Neutrophil (primary cell): ENCODE measurements around the gene SCRN1.

Source experiments
- H3K27ac ChIP-seq: fragments of 200-600 bp; sonication (generic); 2 replicates; pipeline ENCODE4 v1.5.1; 2016; ENCODE audit warnings: mild to moderate bottlenecking, moderate library complexity
- H3K27me3 ChIP-seq: fragments of 200-600 bp; sonication (generic); 2 replicates; pipeline ENCODE4 v1.6.0; 2016; ENCODE audit warnings: mild to moderate bottlenecking
- H3K36me3 ChIP-seq: fragments of 200-600 bp; sonication (generic); 2 replicates; pipeline ENCODE4 v1.5.1; 2017
- H3K4me1 ChIP-seq, 2 experiments: fragments of 200-600 bp in 1 of 2; sonication (generic) in 1 of 2; 1 replicate in 1 of 2; 2 replicates in 1 of 2; pipeline versions ENCODE4 v1.5.1 to v1.6.1; 2013 to 2016; ENCODE audit warnings: low read depth in 1 of 2, low read length in 1 of 2, mild to moderate bottlenecking in 1 of 2, moderate library complexity in 1 of 2; ENCODE audit not compliant: control insufficient read depth in 1 of 2, insufficient read depth in 1 of 2
- H3K4me3 ChIP-seq, 2 experiments: fragments of 200-600 bp in 1 of 2; sonication (generic) in 1 of 2; 1 replicate in 1 of 2; 2 replicates in 1 of 2; pipeline ENCODE4 v1.5.1; 2013 to 2016; ENCODE audit warnings: low read depth in 1 of 2, low read length in 1 of 2, mild to moderate bottlenecking in 1 of 2, moderate library complexity in 1 of 2
- H3K9me3 ChIP-seq: fragments of 200-600 bp; sonication (generic); 2 replicates; pipeline ENCODE4 v1.5.1; 2016
- TF ChIP-seq, protein P1 (sequence below): fragments of 200-600 bp; sonication (generic); IDR thresholded peaks from 2 replicates; pipeline ENCODE4 v1.5.1; 2016; ENCODE audit warnings: antibody characterized with exemption

Gene SCRN1

DNA sequence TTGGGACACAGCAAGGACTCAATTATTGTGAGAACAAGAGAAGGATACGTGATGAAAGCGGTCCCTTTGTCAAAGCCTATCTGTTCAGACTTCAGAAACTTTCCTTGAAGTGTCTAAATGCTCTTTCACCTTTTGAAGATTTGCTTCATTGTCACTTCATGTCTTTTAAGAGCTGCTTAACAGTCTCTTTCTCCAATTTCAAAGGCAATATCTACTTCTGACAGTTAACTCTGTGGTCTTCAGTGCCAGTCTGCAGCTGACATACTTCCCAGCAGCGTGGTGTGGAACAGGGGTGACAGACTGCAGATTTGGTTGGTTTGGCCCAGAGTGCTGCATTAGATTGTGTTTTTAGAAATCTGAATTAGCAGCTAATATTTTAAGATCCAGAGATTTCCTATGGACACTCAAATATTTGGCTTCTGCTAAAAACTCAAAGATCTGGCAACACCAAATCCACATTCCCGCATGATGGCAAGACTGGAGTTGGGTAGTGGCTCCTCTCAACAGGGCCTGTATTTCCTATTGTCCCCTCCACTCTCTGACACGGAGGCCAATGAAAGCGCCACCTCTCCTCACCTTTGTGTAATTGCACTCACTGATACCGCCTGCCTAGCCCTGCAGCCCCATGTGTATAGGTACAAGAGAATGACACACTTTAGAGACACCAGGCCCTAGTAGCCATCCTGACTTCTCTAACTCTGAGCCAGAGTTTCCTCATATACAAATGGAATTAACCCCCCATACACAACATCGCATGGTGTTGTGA lies 11.5 kb downstream of the SCRN1 start:
- no peaks in the 10 kb centered on the region for H3K9me3 ChIP-seq
- H3K4me1 ChIP-seq = peaks cover 0 to 5% of the 10 kb centered on the region in 2 experiments
- TF ChIP-seq, protein P1, sequence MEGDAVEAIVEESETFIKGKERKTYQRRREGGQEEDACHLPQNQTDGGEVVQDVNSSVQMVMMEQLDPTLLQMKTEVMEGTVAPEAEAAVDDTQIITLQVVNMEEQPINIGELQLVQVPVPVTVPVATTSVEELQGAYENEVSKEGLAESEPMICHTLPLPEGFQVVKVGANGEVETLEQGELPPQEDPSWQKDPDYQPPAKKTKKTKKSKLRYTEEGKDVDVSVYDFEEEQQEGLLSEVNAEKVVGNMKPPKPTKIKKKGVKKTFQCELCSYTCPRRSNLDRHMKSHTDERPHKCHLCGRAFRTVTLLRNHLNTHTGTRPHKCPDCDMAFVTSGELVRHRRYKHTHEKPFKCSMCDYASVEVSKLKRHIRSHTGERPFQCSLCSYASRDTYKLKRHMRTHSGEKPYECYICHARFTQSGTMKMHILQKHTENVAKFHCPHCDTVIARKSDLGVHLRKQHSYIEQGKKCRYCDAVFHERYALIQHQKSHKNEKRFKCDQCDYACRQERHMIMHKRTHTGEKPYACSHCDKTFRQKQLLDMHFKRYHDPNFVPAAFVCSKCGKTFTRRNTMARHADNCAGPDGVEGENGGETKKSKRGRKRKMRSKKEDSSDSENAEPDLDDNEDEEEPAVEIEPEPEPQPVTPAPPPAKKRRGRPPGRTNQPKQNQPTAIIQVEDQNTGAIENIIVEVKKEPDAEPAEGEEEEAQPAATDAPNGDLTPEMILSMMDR = no peak
- no peak overlapping the region for H3K4me3 ChIP-seq
- H3K27me3 ChIP-seq = no peaks in the 10 kb centered on the region
- no peak overlapping the region for H3K27ac ChIP-seq
- no peaks in the 10 kb centered on the region for H3K36me3 ChIP-seq

DNA sequence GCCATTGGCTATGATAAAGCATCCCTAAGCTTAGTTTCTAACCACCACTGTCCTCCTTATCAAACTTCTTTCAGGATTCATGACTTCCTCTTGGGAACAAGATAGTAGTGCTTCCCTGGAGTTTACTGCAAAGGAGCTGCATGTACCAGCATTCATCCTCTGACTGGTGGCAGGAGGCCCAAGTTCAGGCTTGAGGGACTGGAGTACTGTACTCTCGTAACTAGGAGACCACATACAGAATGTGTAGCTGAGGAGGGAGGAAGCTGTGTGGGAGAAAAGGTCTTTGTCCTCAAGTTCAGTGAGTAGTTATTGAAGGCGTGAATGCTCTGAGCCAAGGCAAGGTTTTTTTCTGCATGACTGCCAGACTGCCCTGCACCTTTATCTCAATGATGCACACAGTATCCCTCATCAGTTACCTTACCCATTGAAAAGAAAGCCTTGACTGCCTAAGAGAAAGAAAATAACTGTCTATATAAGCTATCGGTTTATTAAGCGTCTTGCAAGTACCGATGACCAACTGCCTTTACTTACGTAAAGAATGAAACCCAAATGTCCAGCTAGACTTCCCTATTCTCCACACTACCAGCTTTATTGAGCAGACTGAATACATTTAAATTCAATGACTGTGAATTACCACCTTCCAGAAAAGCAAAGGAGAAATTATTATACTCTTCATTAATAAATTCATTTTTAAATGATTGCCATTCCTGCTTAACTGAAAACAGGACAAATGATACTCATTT lies 12.8 kb downstream of the SCRN1 start:
- no peak overlapping the region for H3K27ac ChIP-seq
- H3K4me1 ChIP-seq = peaks cover 0 to 5% of the 10 kb centered on the region in 2 experiments
- TF ChIP-seq, protein P1 = no peak
- no peak overlapping the region for H3K4me3 ChIP-seq
- no peaks in the 10 kb centered on the region for H3K36me3 ChIP-seq
- H3K9me3 ChIP-seq = no peaks in the 10 kb centered on the region
- H3K27me3 ChIP-seq = no peaks in the 10 kb centered on the region

- H3K36me3 ChIP-seq = no peaks in the 10 kb centered on the region
- H3K4me3 ChIP-seq = no peak overlapping the region
- H3K9me3 ChIP-seq = no peaks in the 10 kb centered on the region
- H3K27me3 ChIP-seq = no peaks in the 10 kb centered on the region
- no peak overlapping the region for H3K27ac ChIP-seq
- peaks cover 0 to 5% of the 10 kb centered on the region in 2 experiments for H3K4me1 ChIP-seq
- TF ChIP-seq, protein P1 = no peak
Observed at GRCh38 chr7:29976266-29976665, 13.3 kb downstream of the SCRN1 start.

- H3K4me1 ChIP-seq = peaks cover 0 to 5% of the 10 kb centered on the region in 2 experiments
- H3K9me3 ChIP-seq = no peaks in the 10 kb centered on the region
- TF ChIP-seq, protein P1 = no peak
- H3K27me3 ChIP-seq = no peaks in the 10 kb centered on the region
- no peak overlapping the region for H3K27ac ChIP-seq
- H3K4me3 ChIP-seq = no peak overlapping the region
- no peaks in the 10 kb centered on the region for H3K36me3 ChIP-seq
Observed at GRCh38 chr7:29975561-29975960, 14.0 kb downstream of the SCRN1 start.

DNA sequence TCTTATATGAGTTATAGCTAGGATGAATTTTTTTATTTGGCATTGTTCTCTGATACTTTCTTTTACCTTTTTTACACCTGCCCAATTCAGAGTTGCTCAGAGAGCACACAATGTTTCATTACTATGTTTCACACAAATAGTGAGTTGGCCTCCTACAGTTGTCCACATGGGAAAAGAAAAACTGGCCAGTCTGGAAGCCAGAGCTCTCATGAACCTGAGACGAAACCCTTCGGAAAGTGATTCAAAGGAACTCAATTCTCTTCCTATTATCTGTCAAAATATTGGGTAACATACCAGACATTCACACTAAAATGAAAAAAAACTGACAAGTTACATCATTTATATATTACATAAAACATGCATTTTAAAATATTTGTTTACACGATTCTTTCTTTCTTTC lies 15.3 kb downstream of the SCRN1 start:
- TF ChIP-seq, protein P1 = no peak
- H3K4me1 ChIP-seq = peaks cover 0 to 5% of the 10 kb centered on the region in 2 experiments
- H3K4me3 ChIP-seq = no peak overlapping the region

More for the DNA sequence above, 15.3 kb downstream of the SCRN1 start:
- H3K9me3 ChIP-seq = no peaks in the 10 kb centered on the region
- H3K27me3 ChIP-seq = no peaks in the 10 kb centered on the region
- no peak overlapping the region for H3K27ac ChIP-seq
- no peaks in the 10 kb centered on the region for H3K36me3 ChIP-seq
